ENCODE measurements around the gene TPI1.

DNA sequence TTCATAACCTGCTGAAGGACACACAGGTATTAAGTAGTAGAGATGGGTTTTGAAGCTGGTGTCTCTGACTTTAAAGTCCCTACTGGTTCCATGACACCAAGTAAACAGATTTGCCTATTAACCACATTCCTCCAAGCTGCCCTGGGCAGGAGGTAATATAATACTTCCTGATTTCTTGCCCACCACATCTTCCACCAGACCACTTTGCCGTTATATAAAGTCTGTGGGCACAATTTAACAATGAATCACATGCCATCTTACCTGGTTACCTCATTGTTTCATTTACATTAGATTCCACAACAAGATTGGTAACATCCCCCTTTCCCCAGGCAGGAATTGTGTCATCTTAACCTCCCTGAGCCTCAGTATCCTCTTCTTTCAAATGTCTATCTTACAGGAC, 36.4 kb downstream of the TPI1 start:
- TF ChIP-seq, protein P1, sequence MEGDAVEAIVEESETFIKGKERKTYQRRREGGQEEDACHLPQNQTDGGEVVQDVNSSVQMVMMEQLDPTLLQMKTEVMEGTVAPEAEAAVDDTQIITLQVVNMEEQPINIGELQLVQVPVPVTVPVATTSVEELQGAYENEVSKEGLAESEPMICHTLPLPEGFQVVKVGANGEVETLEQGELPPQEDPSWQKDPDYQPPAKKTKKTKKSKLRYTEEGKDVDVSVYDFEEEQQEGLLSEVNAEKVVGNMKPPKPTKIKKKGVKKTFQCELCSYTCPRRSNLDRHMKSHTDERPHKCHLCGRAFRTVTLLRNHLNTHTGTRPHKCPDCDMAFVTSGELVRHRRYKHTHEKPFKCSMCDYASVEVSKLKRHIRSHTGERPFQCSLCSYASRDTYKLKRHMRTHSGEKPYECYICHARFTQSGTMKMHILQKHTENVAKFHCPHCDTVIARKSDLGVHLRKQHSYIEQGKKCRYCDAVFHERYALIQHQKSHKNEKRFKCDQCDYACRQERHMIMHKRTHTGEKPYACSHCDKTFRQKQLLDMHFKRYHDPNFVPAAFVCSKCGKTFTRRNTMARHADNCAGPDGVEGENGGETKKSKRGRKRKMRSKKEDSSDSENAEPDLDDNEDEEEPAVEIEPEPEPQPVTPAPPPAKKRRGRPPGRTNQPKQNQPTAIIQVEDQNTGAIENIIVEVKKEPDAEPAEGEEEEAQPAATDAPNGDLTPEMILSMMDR (IDR thresholded peaks at IDR 0.05 in 4 of 5, conservative IDR thresholded peaks at IDR 0.05 in 1 of 5): no peak
- TF ChIP-seq POLR2A (IDR thresholded peaks at IDR 0.05): no peak
